Upper lobe of left lung (tissue), 6 donors: ENCODE results near the gene DIP2C. TPM values are rescaled to one million over a fixed set of nuclear protein-coding genes. Genes with fewer than 3 reads are reported as not detected.
"Not testable (repeated sequence)": the region's sequence is repeated elsewhere in the genome, so short reads cannot be mapped to it uniquely, and the experiment has no call there.

ENCODE experiments used
- ATAC-seq, 2 donors: fragments of 200-7000 bp; cut with Tn5 transposase; one replicate each; pipeline ENCODE4 v1.9.1; 2022; ENCODE audit warnings: mild to moderate bottlenecking in 2 of 2, moderate library complexity in 2 of 2; ENCODE audit not compliant: low FRiP score in 2 of 2
- DNase-seq, 2 donors: peaks; one replicate each; pipeline ENCODE4 v3.0.0-alpha.2; 2019 to 2020
- H3K27ac ChIP-seq, 4 donors: fragments of 200-600 bp; sonication (generic); one replicate each; pipeline ENCODE4 v1.5.1; 2016 to 2019
- H3K27me3 ChIP-seq, 4 donors: fragments of 200-600 bp; sonication (generic); one replicate each; pipeline ENCODE4 v1.5.1; 2017 to 2019
- H3K36me3 ChIP-seq, 4 donors: fragments of 200-600 bp; sonication (generic); one replicate each; pipeline ENCODE4 v1.5.1; 2016 to 2019
- H3K4me1 ChIP-seq, 4 donors: fragments of 200-600 bp; sonication (generic); one replicate each; pipeline ENCODE4 v1.5.1; 2018 to 2019
- H3K4me3 ChIP-seq, 4 donors: fragments of 200-600 bp; sonication (generic); one replicate each; pipeline ENCODE4 v1.5.1; 2017 to 2019; ENCODE audit warnings: mild to moderate bottlenecking in 2 of 4, moderate library complexity in 1 of 4
- H3K9me3 ChIP-seq, 4 donors: fragments of 200-600 bp; sonication (generic); one replicate each; pipeline ENCODE4 v1.5.1; 2018 to 2019
- CTCF ChIP-seq, 6 experiments: fragments of 450-650 bp in 4 of 6; fragments of 200-600 bp in 2 of 6; sonication (generic) in 2 of 6; IDR thresholded peaks; one replicate each; pipeline ENCODE4 v1.5.1; 2016 to 2019; ENCODE audit warnings: antibody characterized with exemption in 6 of 6
- EP300 ChIP-seq, 4 donors: sonication (generic); formaldehyde crosslinking; IDR thresholded peaks; one replicate each; pipeline ENCODE4 v1.5.1; 2017; ENCODE audit warnings: antibody characterized with exemption in 4 of 4, control low read depth in 2 of 4
- POLR2A ChIP-seq, 4 donors: fragments of 450-650 bp; IDR thresholded peaks; one replicate each; pipeline ENCODE4 v1.5.1; 2016 to 2017; ENCODE audit warnings: antibody characterized with exemption in 4 of 4, mild to moderate bottlenecking in 2 of 4
- POLR2AphosphoS5 ChIP-seq, 2 donors: sonication (generic); formaldehyde crosslinking; IDR thresholded peaks; one replicate each; pipeline ENCODE4 v1.5.1; 2017; ENCODE audit warnings: antibody characterized with exemption in 2 of 2
- WGBS, 2 donors: methylation state at CpG; one replicate each; pipeline ENCODE4 v1.1.5; 2017 to 2018; 5-methylcytosine and 5-hydroxymethylcytosine counted together
- total RNA-seq, 6 donors: library from RNA; depleted of rRNA in 4 of 6; stranded (reverse); fragments of >200 nt in 4 of 6; gene quantifications; one replicate each; pipeline versions ENCODE4 v1.1.0 to v1.2.1, GENCODE V29; 2016 to 2021
- donor health status: DM: no; HTN: no; CAD: no; lungs with moderate emphysema.
- donor health status: DM: no; HTN: yes; CAD: no; lungs with severe emphysema.

The DIP2C gene
- total RNA-seq, 6 donors from 2014 or later: 11.6 to 32.5 (median 14.7) TPM

- DNase-seq (no peak), ATAC-seq (no peak)
- Histone ChIP-seq H3K27me3 (no peaks in the 10 kb centered on the region), H3K36me3 (peaks cover 0 to 16% (median 6%) of the 10 kb centered on the region in 4 donors), H3K4me3 (no peak overlapping the region), H3K9me3 (no peaks in the 10 kb centered on the region), H3K4me1 (no peaks in the 10 kb centered on the region), H3K27ac (no peak overlapping the region)
- WGBS, 2 donors: 93 to 94% methylated on average over 4 of the region's 4 CpGs
- no peak for TF ChIP-seq POLR2AphosphoS5 (IDR thresholded peaks at IDR 0.05)
- TF ChIP-seq CTCF (IDR thresholded peaks at IDR 0.05): no peak
- no peak for TF ChIP-seq EP300 (IDR thresholded peaks at IDR 0.05)
- no peak for TF ChIP-seq POLR2A (IDR thresholded peaks at IDR 0.05)
Measured at GRCh38 chr10:305034-305433, 384.4 kb downstream of the DIP2C start.

- DNase-seq (no peak), ATAC-seq (no peak)
- Histone ChIP-seq H3K4me3 (no peak overlapping the region), H3K36me3 (no peaks in the 10 kb centered on the region), H3K27me3 (no peaks in the 10 kb centered on the region), H3K9me3 (no peaks in the 10 kb centered on the region), H3K4me1 (peaks cover 0 to 8% (median 0%) of the 10 kb centered on the region in 4 donors), H3K27ac (no peak overlapping the region)
- TF ChIP-seq CTCF (IDR thresholded peaks at IDR 0.05) (no peak), EP300 (IDR thresholded peaks at IDR 0.05) (no peak), POLR2A (IDR thresholded peaks at IDR 0.05) (no peak), POLR2AphosphoS5 (IDR thresholded peaks at IDR 0.05) (no peak)
- WGBS, 2 donors: 91 to 94% methylated on average over 9 of the region's 9 CpGs
Measured at GRCh38 chr10:301536-301935, 387.9 kb downstream of the DIP2C start.

GRCh38 chr10:300580-300979, 388.9 kb downstream of the DIP2C start:
- not testable (repeated sequence) for H3K9me3 ChIP-seq, ATAC-seq, H3K27me3 ChIP-seq, H3K4me1 ChIP-seq, H3K4me3 ChIP-seq, H3K36me3 ChIP-seq, DNase-seq, H3K27ac ChIP-seq
- WGBS, 2 donors: 96 to 97% methylated on average over 31 of the region's 31 CpGs

- no peak overlapping the region for H3K27ac ChIP-seq
- 95 to 97% methylated on average over 7 of the region's 7 CpGs for WGBS, 2 donors
- no peaks in the 10 kb centered on the region for H3K36me3 ChIP-seq
- ATAC-seq (no peak), DNase-seq (no peak)
- H3K27me3 ChIP-seq: no peaks in the 10 kb centered on the region
- peaks cover 0 to 8% (median 0%) of the 10 kb centered on the region in 4 donors for H3K4me1 ChIP-seq
- H3K4me3 ChIP-seq: no peak overlapping the region
- TF ChIP-seq CTCF (IDR thresholded peaks at IDR 0.05): no peak
- no peaks in the 10 kb centered on the region for H3K9me3 ChIP-seq
Measured at GRCh38 chr10:299969-300368, 389.5 kb downstream of the DIP2C start.

- no peaks in the 10 kb centered on the region for H3K36me3 ChIP-seq
- no peak overlapping the region for H3K4me3 ChIP-seq
- H3K27ac ChIP-seq: no peak overlapping the region
- H3K27me3 ChIP-seq: no peaks in the 10 kb centered on the region
- ATAC-seq: no peak
- DNase-seq: no peak
- H3K4me1 ChIP-seq: peaks cover 0 to 8% (median 0%) of the 10 kb centered on the region in 4 donors
- 90 to 93% methylated on average over 2 of the region's 2 CpGs for whole genome bisulfite sequencing, 2 donors
- no peaks in the 10 kb centered on the region for H3K9me3 ChIP-seq
- TF ChIP-seq EP300 (IDR thresholded peaks at IDR 0.05) (no peak), POLR2A (IDR thresholded peaks at IDR 0.05) (no peak), CTCF (IDR thresholded peaks at IDR 0.05) (no peak), POLR2AphosphoS5 (IDR thresholded peaks at IDR 0.05) (no peak)
Measured at GRCh38 chr10:299512-299911, 390.0 kb downstream of the DIP2C start.
